ENCODE measurements around the gene PPP2CA.
"Not testable (repeated sequence)": the region's sequence is repeated elsewhere in the genome, so short reads cannot be mapped to it uniquely, and the experiment has no call there.

The PPP2CA gene

GRCh38 chr5:134245101-134245604 lies 19.3 kb upstream of the PPP2CA start:
- DNase-seq: no peak

- no peak for DNase-seq
Observed at GRCh38 chr5:134242146-134242545, 16.3 kb upstream of the PPP2CA start.

DNA sequence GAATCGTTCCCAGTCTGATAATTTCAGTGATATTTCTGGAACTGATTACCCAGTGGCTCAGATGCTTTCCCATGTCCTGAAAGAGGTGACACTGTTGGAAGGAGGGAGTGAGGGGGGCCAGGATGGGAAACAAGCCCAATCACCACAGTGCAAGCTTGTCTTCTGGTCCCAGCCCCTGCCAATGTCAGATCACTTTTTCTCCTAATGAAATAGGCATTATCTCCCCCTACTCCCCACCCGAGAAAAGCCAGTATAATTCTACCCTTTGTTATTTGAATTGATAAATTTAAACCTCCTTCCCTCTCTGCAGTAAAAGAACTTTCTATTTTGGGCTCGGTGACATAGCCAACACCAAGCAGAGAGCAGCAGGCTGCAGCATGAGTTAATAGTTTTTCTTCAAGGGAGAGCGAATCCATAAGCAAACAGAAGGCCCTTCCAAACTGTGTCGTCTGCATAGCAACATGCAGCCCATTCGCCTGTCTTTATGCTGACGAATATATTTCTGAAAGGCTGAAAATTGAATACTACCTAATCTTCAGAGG lies 14.6 kb upstream of the PPP2CA start:
- no peak for DNase-seq

- DNase-seq: no peak
Observed at GRCh38 chr5:134236820-134237219, 10.9 kb upstream of the PPP2CA start.

GRCh38 chr5:134236318-134236717 lies 10.4 kb upstream of the PPP2CA start:
- DNase-seq: no peak

DNA sequence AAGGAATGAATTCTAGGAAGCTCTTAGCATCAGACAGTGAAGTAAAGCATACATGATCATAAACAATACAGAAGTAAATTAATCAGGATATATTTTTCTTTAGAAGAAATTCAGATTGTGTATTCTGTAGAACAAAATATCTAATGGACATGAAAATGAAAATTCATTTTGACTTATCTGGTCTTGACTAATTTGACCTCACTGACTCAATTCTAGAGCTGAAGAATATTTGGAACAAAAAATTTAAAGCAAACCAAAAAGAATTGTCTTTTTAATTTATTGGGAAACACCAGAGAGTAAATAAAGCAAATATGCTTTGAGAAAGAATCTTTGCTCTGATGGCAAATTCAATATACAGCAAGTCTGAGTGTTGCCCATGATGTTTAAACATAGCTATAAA lies 2.8 kb upstream of the PPP2CA start:
- DNase-seq: no peak

DNA sequence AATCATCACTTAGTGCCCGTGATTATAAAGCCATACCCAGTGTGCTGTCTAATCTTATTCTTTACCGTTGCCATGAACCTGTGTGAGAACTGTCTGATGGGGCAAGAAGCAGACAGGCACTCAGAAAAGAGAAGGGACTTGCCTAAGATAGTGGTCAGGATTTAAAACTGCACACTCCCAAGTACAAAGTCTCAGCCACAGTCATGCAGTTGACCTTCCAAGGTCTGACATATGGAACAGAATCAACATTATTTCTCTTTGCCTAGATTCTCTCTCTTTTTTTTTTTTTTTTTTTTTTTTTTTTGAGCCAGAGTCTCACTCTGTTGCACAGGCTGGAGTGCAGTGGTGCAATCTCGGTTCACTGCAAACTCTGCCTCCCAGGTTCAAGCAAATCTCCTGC lies 1.9 kb upstream of the PPP2CA start:
- DNase-seq: no peak

DNA sequence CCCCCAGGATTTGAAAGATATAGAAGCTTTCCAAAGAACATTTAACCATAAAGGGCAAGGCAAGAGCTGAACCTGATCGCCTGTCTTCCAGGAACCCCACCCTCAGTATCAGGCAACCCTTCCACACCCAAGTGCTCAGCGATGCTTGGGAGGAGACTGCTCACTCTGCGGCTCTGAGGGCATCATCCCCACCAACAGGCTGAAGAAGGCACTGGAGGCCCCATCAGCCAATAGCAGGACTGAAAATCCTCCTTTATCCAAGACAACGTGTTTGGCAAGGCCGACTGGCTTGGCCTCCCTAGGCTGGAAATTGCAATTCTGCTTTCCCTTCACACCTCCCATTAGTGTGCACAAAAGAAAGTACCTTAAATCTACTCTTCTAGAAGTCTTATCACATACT lies 1.4 kb upstream of the PPP2CA start:
- peak; percentile 34 to 37 for DNase-seq

DNA sequence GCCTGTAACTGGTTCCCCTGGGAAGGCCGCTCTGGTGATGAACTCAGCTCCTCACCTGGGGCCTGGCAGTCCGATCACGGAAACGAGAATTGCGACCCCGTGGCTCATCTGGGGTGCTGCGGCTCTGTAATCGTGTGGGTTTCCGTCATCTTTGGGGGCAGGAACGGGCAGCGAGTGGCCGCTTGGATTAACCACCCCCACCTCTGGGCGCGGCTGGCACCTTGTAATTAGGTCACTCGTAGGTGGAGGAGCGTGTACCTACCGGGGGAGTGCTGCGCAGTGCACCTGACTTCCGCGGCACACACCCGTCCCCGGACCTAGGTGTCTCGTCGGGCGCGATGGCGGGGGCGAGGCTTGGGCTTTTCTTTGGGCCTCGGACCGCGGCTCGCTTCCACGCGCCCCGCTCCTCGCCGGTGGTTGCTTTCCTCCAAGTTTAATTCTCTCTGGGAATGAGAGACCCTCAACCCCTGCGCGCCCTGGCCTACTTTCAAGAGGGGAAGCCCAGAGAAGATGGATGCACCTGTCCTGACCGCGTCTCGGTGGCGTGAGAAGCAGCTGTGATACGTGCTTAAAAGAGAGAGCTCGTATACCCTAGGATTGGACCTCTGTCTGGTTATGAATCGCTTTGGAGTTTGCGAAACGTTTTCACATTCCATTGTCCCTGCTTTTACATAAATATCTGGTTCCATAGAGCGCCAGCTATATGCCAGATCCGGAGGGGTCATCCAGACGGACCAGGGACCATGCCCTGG lies 744 bp upstream of the PPP2CA start:
- no peak for DNase-seq

- DNase-seq: peak; percentile 19 to 23
Observed at GRCh38 chr5:134224888-134225779, 739 bp downstream of the PPP2CA start.

DNA sequence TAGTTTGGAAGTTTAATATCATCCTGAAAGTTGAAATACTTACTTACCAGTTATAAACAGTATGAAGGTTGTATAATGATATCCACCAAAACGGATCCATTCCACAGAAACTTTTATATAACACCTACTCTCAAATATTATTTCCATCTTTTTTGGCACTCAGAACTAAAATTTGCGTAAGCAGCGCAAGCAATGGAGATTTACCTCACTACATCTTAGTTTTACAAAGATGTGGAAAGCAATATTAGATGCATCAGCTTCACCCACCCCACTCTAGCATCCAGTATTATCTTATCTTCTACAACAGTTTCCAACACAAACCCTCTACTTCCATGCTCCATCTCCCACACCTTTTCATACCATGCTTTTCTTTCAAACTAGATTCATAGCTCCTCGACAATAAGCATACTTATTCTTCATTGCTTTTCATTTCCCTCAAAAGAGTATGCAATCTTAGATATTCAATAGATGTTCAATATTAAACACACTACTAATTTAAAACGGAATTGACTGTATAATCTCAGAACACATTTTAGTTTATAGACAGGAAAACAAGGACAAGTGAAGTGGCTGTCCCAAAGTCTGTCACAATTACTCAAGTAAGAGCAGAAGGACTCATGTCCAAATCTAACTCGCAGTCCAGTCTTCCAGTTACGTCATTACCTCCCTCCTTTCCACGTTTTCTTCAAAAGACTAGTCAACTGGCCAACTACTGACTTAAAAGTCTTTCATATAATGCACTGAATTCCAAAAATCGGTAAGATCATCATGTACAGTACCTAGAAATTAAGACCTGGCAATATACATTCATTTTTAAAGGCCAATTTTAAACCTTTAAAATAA lies 2.2 kb downstream of the PPP2CA start:
- DNase-seq: no peak

DNA sequence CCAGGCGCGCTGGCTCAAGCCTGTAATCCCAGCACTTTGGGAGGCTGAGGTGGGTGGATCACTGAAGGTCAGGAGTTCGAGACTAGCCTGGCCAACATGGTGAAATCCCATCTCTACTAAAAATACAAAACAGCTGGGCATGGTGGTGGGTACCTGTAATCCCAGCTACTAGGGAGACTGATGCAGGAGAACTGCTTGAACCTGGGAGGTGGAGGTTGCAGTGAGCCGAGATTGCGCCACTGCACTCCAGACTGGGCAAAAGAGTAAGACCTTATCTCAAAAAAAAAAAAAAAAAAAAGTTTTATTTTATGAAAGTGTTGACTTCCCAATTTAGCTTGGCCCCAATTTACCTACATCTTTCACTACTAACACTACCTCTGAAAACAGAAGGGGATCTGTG lies 4.2 kb downstream of the PPP2CA start:
- not testable (repeated sequence) for DNase-seq

DNA sequence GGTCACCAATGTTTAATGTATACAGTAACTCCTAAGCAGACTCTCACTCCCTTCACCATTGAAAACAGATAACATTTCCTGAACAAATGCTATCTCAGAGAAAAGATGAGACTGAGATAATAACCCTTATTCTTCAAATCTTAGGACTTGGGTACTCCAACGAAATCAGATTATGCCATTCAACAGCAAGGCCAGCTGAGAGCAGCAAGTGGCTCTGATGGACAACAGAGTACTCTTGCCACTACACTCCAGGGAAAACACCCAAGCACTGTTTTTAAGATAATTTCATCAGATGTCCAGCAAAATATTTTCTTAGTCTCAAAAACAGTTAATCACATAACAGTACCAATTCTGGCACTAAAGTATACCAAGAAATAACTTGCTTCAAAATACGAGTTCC lies 10.1 kb downstream of the PPP2CA start:
- DNase-seq: no peak

GRCh38 chr5:134211263-134212031 lies 14.4 kb downstream of the PPP2CA start:
- not testable (repeated sequence) for DNase-seq

GRCh38 chr5:134209477-134210245 lies 16.2 kb downstream of the PPP2CA start:
- no peak for DNase-seq

- no peak for DNase-seq
Observed at GRCh38 chr5:134207696-134208095, 18.2 kb downstream of the PPP2CA start.

DNA sequence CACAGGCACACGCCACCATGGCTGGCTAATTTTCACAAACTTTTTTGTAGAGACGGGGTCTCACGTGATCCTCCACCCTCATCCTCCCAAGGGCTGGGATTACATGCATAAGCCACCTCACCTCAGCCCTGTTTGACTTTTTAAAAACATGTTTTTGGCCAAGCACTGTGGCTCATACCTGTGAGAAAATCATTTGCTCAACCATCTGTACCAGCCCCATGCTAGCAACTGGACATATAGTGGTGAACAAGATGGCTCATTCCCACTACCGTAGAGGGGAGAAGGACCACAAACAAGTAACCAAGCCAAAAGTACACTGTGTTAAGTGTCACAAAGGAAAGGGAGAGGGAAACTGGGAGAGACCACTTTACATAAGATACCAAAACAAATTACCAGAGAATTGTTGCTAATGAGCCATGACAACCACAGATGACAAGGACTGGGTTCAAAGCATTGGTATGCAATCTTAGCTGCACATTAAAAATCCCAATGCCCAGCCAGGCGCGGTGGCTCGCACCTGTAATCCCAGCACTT lies 19.2 kb downstream of the PPP2CA start:
- no peak for DNase-seq

DNA sequence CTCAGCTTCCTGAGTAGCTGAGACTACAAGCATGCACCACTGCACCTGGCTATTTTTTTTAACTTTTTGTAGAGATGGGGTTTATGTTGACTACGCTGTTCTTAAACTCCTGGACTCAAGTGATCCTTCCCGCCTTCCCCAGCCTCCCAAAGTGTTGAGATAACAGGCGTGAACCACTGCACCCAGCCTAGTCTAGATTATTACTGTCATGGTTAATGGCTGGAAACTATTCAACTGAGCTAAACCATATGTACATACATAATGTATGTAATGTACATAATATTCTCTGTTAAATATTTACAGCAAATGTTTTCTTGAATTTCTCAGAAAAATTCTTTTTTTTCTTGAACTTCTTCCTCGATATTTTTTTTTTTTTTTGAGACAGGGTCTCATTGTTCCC lies 21.3 kb downstream of the PPP2CA start:
- no peak for DNase-seq

DNA sequence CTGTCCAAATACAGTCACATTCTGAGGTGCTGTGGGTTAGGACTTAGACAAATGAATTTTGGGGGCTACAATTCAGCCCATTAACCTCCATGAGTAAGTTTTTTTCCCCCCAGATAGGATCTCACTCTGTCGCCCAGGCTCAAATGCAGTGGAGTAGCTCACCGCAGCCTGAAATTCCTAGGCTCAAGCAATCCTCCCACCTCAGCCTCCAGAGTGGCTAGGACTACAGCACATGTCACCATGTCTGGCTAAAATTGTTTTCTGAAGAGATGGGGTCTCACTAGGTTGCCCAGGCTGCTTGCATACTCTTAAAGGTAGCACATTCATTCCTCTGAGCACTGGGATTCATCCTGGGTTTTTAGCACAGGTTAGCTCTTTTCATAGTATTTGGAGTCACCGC lies 22.2 kb downstream of the PPP2CA start:
- no peak for DNase-seq

GRCh38 chr5:134195666-134196065 lies 30.2 kb downstream of the PPP2CA start:
- DNase-seq: no peak

- no peak for DNase-seq
Observed at GRCh38 chr5:134189031-134189430, 36.8 kb downstream of the PPP2CA start.

Measured in NCI-H1930 (cell line).